GM18517 (cell line): ENCODE measurements around the gene MYO7A.

Experiments
- ATAC-seq: cut with Tn5 transposase; IDR thresholded peaks from one replicate; pipeline ENCODE4 v1.9.1; 2021; ENCODE audit warnings: mild to moderate bottlenecking, moderate library complexity; ENCODE audit not compliant: unreplicated experiment

The MYO7A gene

DNA sequence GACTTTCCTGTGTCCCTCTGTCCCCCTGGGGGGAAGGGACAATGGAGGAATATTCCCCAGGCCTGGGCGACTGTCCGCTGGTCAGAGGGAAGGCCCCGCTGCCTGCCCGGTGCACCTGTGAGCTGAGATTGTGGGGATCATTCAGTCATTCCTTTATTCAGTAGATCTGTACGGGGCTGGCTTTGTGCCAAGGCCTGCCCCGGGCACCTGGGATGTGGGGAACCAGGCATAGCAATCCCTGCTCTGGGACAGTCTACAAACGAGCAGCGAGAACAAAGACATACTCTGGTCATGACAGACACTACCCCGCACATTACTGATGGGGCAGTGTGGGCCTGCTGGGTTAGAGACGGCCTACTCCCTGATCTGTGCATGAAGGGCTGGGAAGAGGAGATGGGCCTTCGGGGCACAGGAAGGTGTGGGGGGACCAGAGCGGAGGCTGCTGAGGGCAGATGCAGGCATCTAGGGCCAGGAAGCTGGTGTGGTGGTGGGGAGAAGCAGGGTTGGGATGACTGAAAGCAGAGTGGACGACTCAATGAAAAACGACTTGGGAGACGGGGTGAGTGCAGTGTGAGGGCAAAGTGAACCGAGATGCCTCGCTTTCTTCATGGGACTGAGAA, 1.8 kb upstream of the MYO7A start:
- no peak for ATAC-seq

DNA sequence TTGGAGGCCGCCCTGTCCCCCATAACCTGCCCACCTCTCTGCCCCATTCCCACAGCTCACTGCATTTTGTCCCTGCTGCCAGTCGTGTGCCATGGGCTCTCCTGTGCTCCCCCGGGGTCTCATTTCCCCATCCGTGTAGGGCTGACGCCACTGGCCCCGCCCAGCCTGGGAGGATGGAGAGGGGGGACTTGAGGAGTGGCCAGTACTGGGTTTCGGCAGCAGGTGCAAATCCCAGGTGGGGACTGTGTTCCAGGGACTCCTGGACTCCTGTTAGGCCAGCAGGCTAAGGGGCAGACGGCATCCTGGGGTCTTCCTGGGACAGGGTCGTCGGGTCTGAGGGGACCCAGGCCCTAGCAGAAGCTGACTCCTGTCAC, 1.2 kb upstream of the MYO7A start:
- ATAC-seq = no peak

DNA sequence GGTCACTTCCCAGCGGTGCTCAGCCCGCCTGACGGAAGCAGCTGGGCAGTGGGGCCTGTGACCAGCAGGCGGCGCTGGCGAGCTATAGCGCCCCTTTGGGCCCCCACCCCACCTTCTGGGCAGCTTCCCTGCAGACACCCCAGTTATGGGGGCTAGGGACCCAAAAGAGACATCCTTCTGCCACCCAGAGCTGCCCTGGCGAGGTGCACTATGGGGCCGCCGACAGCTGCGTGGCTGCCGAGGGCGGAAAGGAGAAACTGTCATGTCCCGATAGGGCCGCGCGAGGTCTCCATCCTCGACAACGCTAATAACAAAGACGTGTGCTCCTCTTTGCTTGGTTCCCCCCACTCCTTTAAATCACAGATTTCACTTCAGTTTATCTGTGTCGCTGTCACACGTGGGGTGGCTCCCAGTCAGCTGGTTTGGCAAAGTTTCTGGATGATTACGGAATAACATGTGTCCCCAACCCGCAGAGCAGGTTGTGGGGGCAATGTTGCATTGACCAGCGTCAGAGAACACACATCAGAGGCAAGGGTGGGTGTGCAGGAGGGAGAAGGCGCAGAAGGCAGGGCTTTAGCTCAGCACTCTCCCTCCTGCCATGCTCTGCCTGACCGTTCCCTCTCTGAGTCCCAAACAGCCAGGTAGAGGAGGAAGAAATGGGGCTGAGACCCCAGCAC, 673 bp upstream of the MYO7A start:
- no peak for ATAC-seq

DNA sequence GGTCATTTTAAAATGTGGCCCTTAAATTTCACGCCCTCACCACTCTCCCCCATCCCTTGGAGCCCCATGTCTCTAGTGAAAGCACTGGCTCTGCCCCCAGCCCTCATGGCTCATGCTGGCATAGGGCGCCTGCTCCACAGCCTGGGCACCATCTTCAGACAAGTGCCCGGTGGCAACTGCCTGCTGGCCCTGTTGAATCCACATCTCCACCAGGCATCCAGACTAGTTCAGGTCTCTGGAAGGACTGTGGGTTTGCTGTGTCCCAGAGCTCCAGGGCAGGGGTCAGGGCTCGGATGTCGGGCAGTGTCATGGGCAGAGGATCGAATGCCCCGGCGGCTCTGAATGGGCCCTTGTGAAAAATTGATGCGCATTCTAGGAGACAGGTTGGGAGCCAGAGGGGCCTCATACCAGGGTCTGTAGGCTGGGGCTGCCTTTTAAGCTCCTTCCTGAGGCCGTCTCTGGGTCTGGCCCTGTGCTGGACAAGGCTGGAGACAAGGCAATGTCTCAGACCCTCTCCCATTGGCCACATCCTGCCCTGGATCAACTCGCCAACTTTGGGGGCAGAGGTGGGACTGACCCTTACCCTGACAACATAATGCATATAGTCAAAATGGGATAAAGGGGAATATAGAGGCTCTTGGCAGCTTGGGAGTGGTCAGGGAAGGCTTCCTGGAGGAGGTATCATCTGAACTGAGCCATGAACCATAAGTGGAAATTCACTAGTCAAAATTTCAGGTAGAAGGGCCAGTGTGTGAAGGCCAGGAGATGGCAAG, 1.2 kb downstream of the MYO7A start:
- no peak for ATAC-seq

DNA sequence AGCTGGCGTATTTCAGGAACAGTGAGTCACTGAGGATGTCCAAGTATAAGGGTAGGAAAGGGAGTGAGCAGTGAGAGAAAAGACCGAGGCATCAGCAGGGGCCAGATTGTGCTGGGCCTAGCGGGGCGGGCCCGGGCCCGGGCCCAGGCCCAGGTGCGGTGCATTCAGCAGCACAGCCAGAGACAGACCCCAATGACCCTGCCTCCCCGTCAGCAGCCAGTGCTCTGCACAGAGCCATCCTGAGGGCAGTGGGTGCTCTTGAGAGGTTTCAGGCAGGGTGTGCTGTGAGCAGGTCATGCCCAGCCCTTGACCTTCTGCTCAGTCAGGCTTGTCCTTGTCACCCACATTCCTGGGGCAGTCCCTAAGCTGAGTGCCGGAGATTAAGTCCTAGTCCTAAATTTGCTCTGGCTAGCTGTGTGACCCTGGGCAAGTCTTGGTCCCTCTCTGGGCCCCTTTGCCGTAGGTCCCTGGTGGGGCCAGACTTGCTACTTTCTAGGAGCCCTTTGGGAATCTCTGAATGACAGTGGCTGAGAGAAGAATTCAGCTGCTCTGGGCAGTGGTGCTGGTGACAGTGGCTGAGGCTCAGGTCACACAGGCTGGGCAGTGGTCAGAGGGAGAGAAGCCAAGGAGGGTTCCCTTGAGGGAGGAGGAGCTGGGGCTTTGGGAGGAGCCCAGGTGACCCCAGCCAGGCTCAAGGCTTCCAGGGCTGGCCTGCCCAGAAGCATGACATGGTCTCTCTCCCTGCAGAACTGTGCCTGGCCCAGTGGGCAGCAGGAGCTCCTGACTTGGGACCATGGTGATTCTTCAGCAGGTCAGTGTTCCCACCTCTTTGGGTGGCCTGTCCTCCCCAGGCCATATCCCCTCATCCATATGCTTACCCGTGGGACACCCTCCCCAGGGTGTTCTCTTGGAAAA, 2.1 kb downstream of the MYO7A start:
- ATAC-seq = no peak

DNA sequence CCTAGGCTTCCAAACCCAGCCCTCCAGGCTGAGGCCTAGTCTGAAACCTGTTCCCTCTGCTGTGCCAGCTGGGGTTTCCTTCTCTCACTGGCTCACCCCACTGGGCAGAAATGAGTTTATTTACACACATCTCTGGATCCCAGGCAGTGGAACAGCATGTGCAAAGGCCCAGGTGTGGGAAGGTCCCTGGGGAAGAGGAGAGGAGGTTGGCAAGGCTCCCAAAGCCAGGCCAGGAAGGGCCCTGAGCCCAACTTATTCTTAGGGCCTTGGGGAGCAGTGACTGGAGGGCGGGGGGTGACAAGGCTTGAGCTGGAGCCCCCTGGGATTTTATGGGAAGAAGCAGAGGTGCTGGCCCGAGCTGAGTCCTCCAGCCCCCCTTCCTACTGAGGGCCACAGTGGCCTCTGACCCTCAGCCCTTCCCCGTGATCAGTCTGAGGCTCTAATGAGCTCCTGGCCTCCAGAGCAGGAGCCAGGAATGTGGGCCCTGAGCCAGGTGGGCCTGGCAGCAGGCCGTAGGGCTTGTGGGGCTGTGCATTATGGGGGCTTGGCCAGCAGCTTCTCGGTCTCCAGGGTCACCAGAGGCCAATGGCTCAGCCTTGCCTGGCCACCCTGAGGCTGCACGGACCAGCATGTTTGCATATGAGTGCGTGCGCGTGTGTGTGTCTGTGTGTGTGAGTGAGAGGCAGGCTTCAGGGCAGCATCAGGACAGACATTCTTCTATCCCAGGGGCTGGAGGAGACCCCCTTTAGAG, 2.9 kb downstream of the MYO7A start:
- no peak for ATAC-seq

DNA sequence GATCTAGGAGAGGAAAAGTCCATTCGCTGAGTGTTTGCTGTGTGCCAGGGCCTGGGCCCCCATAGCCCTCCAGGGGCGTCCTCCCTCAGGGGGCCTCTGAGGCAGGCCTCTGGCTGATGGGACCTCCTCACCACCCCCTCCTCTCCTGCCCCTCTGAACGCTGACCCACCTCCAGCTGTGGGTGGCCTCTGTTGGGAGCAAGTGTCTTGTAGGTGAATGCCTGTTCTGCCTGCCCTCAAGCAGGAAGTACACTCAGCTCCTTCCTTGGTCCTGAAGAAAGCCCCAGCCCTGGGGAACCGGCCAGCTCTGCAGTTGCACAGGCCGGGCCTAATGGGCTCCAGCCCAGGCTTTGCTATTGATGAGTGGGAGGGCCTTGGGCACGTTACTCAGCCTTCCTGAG, 3.5 kb downstream of the MYO7A start:
- no peak for ATAC-seq

DNA sequence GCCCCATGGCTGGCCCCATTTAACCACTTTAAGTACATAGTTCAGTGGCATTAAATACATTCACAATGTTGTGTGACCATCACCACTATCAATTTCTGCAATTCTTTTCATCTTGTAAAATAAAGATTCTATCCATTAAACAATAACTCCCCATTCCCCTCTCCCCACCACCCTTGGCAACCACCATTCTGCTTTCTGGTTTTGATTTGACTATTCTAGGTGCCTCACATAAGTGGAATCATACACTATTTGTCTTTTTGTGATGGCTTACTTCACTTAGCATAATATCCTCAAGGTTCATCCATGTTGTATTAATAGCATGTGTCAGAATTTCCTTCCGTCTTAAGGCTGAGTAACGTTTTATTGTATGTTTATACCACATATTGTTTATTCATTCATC, 7.0 kb downstream of the MYO7A start:
- no peak for ATAC-seq

DNA sequence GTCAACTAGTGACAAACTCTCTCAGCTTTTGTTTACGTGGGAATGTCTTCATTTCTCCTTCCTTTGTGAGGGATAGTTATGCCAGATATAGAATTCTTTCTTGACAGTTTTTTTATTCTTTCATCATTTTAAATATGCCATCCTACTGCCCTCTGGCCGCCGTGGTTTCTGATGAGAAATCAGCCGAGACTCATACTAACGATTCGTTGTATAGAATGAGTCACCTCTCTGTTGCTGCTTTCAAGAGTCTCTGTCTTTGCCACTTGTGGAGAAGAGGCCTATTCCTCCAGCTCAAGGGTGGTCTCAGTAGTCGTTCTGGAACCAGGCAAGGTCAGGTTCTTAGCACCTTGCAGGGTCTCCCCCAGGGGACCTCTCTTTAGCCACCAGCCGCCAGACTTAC, 8.0 kb downstream of the MYO7A start:
- no peak for ATAC-seq

DNA sequence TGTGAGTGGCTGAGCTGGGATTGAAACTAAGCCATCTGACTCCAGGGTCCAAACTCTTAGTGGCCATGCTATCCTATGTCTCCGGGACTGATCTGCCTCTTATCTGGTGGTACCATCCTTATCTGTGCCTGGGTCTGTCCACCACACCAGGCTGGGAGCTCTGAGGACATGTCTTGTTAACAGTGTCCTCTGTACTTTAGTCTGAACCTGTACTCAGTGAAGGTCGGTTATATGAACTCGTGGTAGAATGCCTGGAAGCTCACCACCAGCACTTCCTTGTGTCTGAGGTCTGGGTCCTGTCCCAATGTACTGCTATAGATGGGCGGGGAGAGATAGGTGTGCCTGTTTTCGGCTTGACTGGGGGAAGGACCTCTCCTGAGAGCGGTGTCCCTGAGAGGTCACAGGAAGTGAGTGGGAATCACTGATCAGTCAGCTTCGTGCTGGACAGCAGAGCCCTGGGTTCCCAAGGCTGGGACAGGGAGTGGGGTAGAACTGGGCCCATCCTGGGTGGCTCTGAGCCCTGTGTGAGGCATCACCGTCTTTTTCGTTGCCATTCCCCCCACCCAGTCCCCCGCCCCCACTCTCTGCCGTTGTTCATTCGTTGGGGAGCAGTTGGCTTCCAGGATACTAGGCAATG, 8.9 kb downstream of the MYO7A start:
- ATAC-seq = no peak

DNA sequence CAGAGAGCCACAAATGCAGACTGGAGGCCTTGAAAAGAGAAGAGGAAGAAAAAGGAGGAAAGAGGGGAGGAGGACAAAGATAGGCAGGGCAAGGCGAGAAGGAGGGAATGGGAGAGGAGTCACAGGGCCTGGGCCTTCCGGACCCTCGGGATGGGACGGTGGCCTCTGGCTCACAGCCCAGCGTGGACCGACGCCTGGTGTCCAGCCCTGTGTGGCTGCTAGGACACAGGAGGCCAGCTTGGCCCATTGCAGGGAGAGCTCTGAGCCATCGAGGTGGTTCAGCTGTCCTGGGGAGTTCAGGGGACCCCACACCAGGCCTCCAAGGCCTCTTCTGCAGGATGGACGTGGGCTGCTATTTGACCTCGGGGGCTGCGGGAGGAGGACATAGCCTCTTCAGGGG, 9.4 kb downstream of the MYO7A start:
- no peak for ATAC-seq

DNA sequence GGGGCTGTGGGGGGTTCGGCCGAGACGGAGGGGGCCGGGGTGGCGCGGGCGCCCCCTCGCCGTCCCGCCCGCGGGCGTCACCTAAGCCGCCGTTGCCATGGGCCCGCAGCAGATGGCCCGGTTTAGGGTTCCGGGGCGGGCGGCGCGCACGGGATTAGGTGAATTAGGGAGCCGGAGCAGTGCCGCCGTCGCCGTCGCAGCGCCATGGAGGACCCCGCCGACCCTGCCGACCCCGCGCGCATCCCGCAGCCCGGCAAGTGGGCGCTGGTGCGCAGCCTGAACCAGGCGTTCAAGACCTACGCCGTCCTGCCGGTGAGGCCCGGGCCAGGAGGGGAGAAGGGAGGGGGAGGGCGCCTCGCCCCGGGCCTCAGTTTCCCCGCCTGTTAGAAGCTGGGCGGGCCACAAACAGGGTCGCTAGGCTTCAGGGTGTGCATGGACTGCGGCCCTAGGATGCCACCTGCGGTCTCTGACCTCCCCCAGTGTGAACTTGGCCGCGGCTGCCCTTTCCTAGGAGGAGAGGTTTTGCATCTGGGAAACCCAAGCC, 10.1 kb downstream of the MYO7A start:
- no peak for ATAC-seq

DNA sequence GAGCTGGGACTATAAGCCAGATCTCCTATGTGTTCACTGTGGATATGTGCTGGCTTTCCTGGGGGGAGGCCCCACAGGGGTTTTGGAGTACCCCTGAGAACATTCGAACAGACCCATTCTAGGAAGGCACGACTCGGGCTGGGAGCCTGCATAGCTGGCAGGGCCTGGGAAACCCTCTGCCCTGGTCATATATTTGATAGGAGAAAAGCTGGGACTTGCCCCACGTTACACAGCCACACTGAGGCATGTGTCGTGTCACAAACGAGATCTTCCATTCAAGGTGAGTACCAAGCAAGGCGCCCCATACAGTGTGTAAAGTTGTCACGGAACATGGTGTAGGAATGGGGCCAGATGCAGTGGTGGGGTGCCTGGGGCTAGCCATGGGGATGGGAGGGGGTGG, 11.2 kb downstream of the MYO7A start:
- ATAC-seq = no peak

DNA sequence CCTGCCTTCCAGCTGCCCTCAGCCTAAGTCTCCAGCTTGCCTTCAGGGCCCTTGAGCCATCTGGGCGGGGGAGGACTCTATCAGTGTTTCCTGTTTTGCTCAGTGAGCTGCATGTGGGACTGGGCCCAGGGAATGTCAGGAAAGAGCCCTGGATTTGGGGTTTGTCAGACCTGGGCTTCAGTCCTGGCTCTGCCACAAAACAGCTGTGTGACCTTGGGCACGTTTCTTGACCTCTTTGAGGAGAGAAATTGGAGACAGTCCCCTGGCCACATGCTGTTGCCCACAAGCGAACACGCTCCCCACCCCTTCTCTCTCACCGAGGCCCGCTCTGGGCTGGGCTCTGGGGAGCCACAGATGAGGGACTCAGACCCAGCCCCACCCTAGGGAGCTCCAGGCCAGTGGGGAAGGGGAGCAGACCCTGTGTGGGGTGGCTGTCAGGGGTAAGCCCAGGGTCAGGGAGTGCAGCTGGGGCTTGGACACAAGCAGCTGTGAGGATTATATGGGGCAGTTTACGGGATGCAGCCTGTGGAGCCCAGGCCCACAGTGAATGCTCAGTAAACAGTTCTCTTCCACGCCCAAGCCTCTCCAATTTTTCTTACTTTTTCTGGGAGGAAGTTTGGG, 12.3 kb downstream of the MYO7A start:
- no peak for ATAC-seq

DNA sequence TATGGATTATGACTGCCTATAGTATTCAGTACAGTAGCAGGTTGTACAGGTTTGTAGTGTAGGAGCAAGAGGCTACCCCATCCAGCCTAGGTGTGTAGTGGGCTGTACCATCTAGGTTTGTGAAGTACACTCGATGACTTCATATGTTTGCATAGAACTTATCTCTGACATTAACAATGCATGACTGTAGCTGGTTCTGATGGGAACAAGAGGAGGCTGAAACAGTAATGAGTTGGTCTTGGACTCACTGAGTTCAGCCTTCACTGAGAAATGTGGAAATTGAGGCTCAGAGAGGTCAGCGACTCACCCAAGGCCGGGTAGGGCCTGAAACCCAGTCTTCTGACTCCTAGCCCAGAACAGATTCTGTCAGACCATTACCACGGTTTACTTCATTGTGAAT, 13.0 kb downstream of the MYO7A start:
- ATAC-seq = no peak

DNA sequence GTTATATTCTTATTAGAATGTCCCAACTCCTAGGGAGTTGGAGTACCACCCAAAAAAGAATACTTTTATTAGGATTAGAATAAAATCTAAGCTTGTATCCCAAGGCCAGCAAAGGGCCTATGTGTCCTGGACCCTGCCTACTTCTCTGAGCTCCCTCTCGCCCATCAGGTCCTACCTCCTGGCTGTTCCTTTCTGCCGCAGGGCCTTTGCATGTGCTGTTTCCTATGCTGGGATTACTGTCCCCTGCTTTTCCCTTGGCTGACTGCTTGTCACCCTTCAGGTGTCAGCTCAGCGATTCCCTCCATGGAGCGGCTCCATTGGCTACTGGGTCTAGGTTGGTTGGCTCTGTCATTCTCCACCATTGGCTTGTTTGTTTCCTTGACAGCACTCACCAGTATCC, 13.4 kb downstream of the MYO7A start:
- ATAC-seq = no peak

DNA sequence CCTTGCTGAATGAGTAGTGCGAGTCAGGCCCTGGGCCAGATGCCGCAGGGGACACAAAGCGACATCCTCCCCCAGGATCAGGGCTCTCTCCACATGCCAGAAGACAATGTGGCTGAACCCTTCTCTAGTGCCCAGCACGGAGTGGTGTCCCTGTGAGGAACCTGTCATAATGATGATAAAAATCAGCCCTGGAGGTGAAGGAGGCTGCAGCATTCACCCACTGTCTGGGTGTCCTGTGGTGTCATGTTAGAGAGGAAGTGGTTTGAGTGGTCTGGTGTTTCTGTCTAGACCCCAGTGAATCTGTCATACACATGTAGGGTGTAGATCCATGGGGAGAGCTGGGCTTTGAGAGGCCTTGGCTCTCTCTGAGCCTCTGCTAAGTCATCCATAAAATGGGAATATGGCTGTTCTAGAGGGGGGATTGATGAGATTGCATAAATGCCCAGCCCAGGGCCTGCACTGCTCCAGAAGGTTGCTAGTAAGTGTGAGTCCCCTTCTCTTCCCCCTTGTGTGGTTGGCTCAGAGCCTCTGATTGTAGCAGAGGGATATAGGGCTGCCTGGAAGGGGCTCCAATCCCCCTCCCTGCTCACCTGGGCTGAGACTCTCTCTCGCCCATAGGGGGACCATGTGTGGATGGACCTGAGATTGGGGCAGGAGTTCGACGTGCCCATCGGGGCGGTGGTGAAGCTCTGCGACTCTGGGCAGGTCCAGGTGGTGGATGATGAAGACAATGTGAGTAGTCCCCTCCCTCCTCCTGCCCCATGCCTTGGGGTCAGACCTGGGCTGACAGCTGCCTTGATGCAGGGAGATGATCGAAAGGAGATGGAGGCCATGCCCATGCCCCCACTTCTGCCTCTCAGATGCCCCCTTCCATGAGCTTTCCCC, 14.3 kb downstream of the MYO7A start:
- ATAC-seq = no peak

DNA sequence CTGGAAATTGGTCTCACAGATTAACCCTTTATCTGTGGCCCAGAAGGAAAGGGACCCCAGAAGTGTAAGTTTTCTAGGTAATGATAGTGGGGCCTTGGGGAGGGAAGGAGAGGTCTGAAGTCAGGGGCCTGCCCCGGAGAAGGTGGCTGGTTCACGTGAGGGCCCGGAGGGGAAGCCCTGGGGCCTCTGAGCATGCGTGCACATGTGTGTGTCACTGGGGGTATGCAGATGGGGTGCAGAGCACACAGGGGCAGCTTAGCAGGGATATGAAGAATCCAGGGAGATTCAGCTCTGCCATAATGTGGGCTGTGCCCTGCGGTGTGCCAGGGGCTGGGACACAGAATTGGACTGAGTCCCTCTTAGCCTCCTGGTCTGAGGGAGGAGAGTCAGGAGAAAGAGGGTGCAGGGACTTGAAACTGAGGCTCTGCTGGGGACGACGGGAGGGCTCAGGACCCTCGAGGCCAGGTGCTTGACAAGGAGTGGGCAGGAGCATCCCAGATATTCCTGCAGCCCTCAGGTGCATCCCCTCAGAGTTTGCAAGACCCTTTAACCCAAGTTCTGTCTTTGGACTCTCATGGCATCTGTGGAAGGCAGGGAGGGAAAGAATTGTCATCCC, 15.5 kb downstream of the MYO7A start:
- no peak for ATAC-seq
